Hypothalamus (tissue), 51 donors: ENCODE measurements around the gene MYOG.

Experiments
- DNase-seq, 51 donors: peaks; one replicate each; lab custom pipeline; 2025; lab: John Stamatoyannopoulos, UW

Gene MYOG

DNA sequence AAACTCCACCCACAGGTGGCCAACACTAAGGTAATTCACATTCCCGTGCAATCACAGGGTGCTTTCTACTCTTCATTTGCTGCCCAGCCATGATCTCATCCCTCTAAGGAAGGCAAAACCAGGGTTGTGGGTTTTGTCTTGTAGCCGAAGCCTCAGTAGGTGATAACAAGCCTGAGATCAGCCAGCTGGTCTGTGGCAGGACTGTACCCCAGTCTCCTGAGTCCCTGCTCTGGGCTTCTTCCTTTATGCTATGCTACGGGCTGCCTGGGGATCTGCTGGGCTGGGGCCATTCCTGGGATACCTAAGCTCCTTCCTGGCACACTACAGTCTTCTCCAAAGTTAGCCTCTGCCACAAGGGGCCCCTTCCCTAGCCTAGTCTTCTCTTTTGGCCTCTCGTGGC is 49.7 kb downstream of the MYOG start:
- DNase-seq: no peak

- peak in 1 of 51 donors; percentile 45 for DNase-seq
Observed at GRCh38 chr1:203035111-203036000, 50.5 kb downstream of the MYOG start.

- DNase-seq: no peak
Observed at GRCh38 chr1:203034422-203035110, 51.2 kb downstream of the MYOG start.

DNA sequence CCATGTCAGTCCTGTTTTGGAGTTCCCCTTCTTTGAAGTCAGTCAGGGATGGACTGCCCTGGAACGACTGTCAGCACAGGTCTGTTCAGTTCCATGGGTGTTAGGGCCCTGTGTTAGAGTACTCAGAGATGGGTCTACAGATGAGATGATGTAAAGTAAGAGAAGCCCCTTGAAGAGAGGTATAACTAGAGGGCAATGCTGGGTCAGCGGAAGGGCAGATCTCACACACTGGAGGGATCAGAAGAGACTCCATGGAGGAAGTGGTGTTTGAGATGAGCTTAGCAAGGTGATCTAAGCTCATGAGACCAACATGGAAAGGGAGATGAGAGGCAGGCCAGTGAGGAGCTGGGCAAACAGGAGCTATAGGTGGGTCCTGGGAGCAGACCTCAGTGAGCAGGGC is 51.9 kb downstream of the MYOG start:
- DNase-seq: no peak

DNA sequence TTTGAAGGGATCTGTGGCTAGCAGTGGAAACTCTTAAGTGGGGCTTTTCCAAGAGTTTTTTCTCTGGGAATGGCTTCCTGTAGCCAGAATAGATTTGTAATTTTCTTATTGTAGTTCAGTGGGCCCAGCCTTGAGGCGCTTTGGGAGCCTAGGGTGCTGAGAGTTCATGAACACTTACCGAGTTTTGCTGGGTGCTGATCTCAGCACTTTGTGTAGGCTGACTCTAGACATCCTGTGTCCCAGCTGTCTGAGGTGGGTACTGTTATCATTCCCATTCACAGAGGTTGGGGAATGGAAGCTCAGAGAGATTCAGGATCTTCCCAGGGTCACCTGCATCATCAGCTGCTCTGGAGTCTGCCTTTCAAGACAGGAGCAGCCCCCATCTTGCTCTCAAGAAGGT is 52.5 kb downstream of the MYOG start:
- DNase-seq: no peak
